Type B pancreatic cell (in vitro differentiated cells): Measurements from ENCODE around the gene TBCB. TPM values are rescaled to one million over a fixed set of nuclear protein-coding genes. Genes with fewer than 3 reads are reported as not detected.
"Not testable (repeated sequence)": the region's sequence is repeated elsewhere in the genome, so short reads cannot be mapped to it uniquely, and the experiment has no call there.

Experiments
- DNase-seq: peaks from one replicate; pipeline ENCODE4 v3.0.0; 2021; ENCODE audit warnings: mixed read lengths; ENCODE audit not compliant: unreplicated experiment; ENCODE audit errors: extremely low spot score
- H3K27ac Mint-ChIP-seq: 2 replicates; pipeline ENCODE4 v1.8.0; 2021; ENCODE audit warnings: mild to moderate bottlenecking, mixed read lengths
- H3K27me3 Mint-ChIP-seq: 2 replicates; pipeline ENCODE4 v1.8.0; 2021; ENCODE audit warnings: mixed read lengths
- H3K36me3 Mint-ChIP-seq: 2 replicates; pipeline ENCODE4 v1.8.0; 2021; ENCODE audit warnings: mixed read lengths
- H3K4me1 Mint-ChIP-seq: one replicate; pipeline ENCODE4 v1.8.0; 2021; ENCODE audit warnings: mixed read lengths; ENCODE audit not compliant: unreplicated experiment
- H3K4me3 Mint-ChIP-seq: 2 replicates; pipeline ENCODE4 v1.8.0; 2021; ENCODE audit warnings: mild to moderate bottlenecking, mixed read lengths
- H3K9me3 Mint-ChIP-seq: 2 replicates; pipeline ENCODE4 v1.8.0; 2021; ENCODE audit warnings: mixed read lengths
- CTCF ChIP-seq: fragments of 200-600 bp; sonication (generic); conservative IDR thresholded peaks from 2 replicates; pipeline ENCODE4 v1.5.0; 2021; ENCODE audit warnings: antibody characterized with exemption, mild to moderate bottlenecking
- long read RNA-seq: library from polyadenylated mRNA; unstranded; transcript quantifications from one replicate; pipeline ENCODE4 v2.0.0, GENCODE V29; 2020
- total RNA-seq: library from RNA; stranded (reverse); gene quantifications from 2 replicates; pipeline ENCODE4 v1.2.1, GENCODE V29; 2021; ENCODE audit warnings: low replicate concordance

Gene TBCB
- 106 and 148 TPM in 2 replicates for total RNA-seq
- long read RNA-seq, transcript TBCB-201 (6 exons, 1,473 nt), result major isoform, 23 of 32 reads
- long read RNA-seq, partial matches to known transcripts, result 4 of 32 reads
- long read RNA-seq, other reads (novel, unspliced or antisense), result 2 of 32 reads

GRCh38 chr19:36115453-36116343 is at the start of gene TBCB:
TSS of gene TBCB (plus strand) at chr19:36115468. CDS start at chr19:36115561, 93 bp downstream.
- Mint-ChIP-seq H3K36me3 (peaks cover 13% of the 10 kb centered on the region), H3K4me1 (peaks cover 28% of the 10 kb centered on the region)
- DNase-seq, result no peak

GRCh38 chr19:36067681-36068080 is 47.6 kb upstream of the TBCB start:
- Mint-ChIP-seq H3K9me3 (no peaks in the 10 kb centered on the region), H3K4me3 (no peak overlapping the region), H3K36me3 (peaks cover 4% of the 10 kb centered on the region), H3K4me1 (no peaks in the 10 kb centered on the region), H3K27ac (no peak overlapping the region), H3K27me3 (no peaks in the 10 kb centered on the region)
- no peak for TF ChIP-seq CTCF
- DNase-seq, result no peak

More at GRCh38 chr19:36115453-36116343, at the start of gene TBCB:
- H3K4me3 Mint-ChIP-seq, result peak within 1 kb of the TSS; percentile 95
- H3K9me3 Mint-ChIP-seq, result no peaks in the 10 kb centered on the region
- H3K27me3 Mint-ChIP-seq, result peaks cover 3% of the 10 kb centered on the region
- H3K27ac Mint-ChIP-seq, result peak within 1 kb of the TSS; percentile 97
- no peak for TF ChIP-seq CTCF

- H3K4me3 Mint-ChIP-seq, H3K27me3 Mint-ChIP-seq, DNase-seq, H3K4me1 Mint-ChIP-seq, H3K36me3 Mint-ChIP-seq, H3K9me3 Mint-ChIP-seq, H3K27ac Mint-ChIP-seq: not testable (repeated sequence)
These were observed 46.3 kb upstream of the TBCB start for GRCh38 chr19:36068810-36069499.

- no peaks in the 10 kb centered on the region for H3K9me3 Mint-ChIP-seq
- DNase-seq, result no peak
- H3K27ac Mint-ChIP-seq, result no peak overlapping the region
- H3K27me3 Mint-ChIP-seq, result no peaks in the 10 kb centered on the region
- H3K4me1 Mint-ChIP-seq, result no peaks in the 10 kb centered on the region
- TF ChIP-seq CTCF, result no peak
- H3K36me3 Mint-ChIP-seq, result peaks cover 7% of the 10 kb centered on the region
- no peak overlapping the region for H3K4me3 Mint-ChIP-seq
These were observed 43.2 kb upstream of the TBCB start for GRCh38 chr19:36072081-36072480.

- TF ChIP-seq CTCF, result no peak
- H3K4me3 Mint-ChIP-seq, result no peak overlapping the region
- no peaks in the 10 kb centered on the region for H3K9me3 Mint-ChIP-seq
- DNase-seq, result no peak
- H3K4me1 Mint-ChIP-seq, result no peaks in the 10 kb centered on the region
- H3K36me3 Mint-ChIP-seq, result peaks cover 3% of the 10 kb centered on the region
- no peaks in the 10 kb centered on the region for H3K27me3 Mint-ChIP-seq
- no peak overlapping the region for H3K27ac Mint-ChIP-seq
These were observed 42.0 kb upstream of the TBCB start for GRCh38 chr19:36073121-36073876.
